NCI-H2196 (cell line): ENCODE data around the gene SYT15.

Experiments
- DNase-seq: peaks from one replicate; lab custom pipeline; 2025; ENCODE audit not compliant: unreplicated experiment; lab: John Stamatoyannopoulos, UW

SYT15 gene

DNA sequence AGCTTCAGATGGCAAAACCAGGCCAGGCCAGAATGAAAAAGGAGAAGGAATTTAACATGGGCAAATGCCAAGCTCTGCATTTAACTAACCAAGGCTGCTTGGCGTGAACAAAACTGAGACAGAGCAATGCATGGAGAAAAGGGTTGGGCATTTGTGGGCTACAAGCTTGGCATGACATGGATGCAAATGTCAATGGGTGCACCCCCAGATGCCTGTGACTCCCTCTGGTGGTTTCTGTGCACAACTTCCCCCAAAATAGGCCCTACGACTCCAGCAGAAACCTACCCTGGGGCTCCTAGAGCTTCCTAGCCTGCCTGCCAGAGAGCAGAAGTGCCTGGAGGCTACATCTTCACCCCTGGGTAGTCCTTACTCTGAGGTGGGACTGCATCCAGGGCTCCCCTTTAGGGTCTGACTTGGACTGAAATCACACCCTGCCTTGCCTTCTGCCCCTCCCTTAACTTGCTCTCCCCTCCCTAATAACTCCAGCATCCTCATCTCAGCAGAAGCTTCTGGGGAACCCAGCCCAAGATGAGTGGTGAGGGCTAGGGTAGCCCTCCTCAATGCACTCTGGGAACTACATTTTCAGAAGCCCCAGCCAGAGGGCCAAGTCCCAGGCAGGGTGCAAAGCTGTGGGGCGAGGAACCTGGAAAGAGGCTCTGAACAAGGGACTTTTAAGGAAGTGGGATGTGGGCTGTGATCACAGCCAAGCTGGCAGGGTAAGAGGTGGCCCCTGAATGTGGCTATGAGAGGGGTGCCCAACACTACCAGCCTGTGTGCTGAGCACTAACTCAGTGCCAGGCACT lies 33.7 kb upstream of the SYT15 start:
- no peak for DNase-seq

- DNase-seq = no peak
Observed at GRCh38 chr10:46545861-46546590, 32.9 kb upstream of the SYT15 start.

GRCh38 chr10:46546591-46547540 lies 32.1 kb upstream of the SYT15 start:
- peak; percentile 64 for DNase-seq

- DNase-seq = no peak
Observed at GRCh38 chr10:46547541-46548497, 31.1 kb upstream of the SYT15 start.

DNA sequence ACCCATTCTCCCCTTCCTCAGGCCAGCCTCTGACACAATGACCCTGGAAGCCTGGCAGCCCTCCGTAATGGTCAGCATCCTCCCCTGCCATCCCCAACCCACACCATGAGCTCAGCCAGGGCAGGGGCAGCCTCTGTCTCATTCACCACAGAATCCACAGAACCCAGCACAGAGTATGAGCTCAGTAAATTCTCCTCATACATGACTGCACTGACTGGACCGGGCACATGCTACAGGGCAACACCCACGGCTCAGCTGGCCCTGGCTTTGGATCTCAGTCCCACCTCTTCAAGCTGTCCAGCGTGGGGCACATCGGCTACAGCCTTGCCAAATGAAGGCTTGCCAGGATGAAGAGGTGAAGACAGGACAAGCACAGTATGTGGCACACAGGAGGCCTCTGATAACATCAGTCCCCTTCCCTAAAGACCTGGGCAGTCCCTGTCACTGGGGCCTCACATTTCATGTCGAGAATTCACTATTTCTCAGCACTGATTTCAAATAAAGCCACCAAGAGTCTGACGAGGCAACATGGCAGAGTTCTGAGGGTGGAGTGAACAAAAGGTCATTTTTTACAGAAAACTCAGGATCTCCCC lies 30.3 kb upstream of the SYT15 start:
- DNase-seq = no peak

- no peak for DNase-seq
Observed at GRCh38 chr10:46549171-46550075, 29.5 kb upstream of the SYT15 start.

DNA sequence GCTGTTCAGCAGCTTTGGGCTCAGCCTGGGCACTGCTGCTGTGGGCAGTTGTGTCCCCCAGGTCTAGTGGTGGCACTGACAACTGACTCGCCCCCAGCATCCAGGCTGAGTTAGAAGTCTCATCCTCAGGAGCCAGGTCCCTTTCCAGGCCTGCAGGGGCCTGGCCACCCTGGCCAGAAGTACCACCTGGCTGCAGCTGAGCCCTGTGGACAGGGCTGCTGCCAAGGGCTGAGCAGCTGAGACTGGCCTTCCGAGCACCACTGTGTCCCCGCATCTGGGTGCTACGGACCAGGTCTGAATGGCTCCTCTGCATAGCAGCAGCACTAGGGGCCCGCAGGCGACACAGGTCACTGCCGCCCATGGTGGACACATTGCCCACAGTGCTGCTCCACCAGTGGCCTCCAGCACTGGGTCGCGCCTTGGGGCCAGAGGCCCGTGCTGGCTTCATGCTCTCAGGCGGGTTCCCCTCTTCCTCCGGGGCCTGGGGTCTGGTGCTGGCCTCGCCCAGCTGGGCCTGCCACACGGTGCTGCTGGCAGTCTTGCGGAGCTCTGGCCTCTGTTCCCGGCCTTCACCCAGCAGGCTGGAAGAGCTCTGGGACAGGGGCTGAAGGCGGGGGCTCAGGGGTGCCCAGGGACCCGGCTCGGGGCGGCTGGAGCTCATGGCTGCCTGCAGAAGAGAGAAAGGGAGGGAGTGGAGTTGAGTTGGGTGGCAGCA lies 28.7 kb upstream of the SYT15 start:
- DNase-seq = no peak

GRCh38 chr10:46550795-46551700 lies 27.9 kb upstream of the SYT15 start:
- DNase-seq = no peak

GRCh38 chr10:46551701-46552525 lies 27.0 kb upstream of the SYT15 start:
- DNase-seq = no peak

DNA sequence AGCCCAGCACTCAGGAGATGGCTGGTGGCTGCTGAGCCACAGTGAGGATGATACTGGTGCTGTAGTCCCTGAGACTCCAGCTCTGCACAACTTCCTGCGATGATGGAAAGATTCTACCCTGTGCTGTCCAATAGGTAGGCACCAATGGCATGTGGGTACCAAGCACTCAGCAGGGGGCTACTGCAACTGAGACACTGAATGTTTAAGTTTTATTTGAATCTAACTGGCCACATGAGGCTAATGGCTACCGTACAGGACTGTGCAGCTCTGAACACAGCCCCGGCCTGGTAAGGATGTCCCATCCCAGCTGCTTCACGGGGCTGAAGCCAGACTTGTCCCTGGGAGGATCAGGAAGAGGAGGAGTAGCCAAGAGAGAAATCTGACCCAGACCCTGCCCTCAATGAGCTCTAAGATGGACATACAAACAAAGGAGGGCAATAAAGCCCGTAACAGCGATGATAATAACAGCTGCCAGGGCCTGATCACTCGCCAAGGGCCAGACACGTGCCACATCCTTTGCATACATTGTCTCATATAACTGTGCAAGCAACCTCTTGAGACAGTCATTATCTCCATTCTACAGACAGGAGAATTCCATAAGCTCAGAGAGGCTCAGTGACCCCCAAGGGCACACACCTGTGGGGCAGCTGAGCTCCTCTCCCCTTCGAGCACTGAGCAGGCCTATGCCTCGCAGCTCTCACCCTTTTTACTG lies 26.2 kb upstream of the SYT15 start:
- DNase-seq = peak; percentile 66

DNA sequence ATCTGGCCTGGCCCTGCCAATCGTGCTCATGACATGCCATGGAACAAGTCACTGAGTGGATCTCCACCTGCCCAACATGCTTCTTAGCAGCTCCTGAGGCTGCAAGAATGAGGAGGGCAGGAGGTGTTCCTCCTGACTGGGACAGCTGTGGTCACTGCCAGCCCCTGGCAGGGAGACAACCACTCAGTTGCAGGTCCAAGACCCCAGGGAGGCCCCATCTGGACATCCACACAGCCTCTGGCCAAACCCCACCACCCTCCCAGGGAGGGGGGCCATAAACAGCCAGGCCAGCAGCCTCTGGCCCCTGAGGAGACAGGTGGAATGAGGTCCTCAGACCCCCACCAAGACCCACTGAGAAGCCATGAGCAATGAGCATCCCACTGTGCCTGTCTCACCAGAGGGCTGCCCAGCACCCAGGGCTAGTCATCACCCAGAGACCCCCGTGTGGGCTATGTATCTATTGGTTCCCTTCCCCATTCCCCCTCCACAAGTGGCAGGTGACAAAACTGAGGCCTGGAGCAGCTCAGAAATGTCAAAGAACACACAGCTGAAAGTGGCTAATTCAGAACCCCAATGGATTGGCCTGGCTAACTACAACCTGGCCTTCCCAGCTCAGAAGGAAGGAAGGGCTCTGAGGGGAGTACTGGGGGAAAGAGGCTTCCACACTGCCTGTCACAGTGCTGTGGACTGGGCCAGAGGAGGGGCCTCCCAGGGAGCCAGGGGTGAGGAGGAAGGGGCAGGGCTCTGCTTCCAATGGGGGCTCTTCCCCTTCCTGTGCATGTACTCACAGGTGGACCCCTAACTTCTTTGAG lies 25.5 kb upstream of the SYT15 start:
- no peak for DNase-seq

- DNase-seq = no peak
Observed at GRCh38 chr10:46554166-46554781, 24.7 kb upstream of the SYT15 start.

- no peak for DNase-seq
Observed at GRCh38 chr10:46555366-46555712, 23.6 kb upstream of the SYT15 start.

DNA sequence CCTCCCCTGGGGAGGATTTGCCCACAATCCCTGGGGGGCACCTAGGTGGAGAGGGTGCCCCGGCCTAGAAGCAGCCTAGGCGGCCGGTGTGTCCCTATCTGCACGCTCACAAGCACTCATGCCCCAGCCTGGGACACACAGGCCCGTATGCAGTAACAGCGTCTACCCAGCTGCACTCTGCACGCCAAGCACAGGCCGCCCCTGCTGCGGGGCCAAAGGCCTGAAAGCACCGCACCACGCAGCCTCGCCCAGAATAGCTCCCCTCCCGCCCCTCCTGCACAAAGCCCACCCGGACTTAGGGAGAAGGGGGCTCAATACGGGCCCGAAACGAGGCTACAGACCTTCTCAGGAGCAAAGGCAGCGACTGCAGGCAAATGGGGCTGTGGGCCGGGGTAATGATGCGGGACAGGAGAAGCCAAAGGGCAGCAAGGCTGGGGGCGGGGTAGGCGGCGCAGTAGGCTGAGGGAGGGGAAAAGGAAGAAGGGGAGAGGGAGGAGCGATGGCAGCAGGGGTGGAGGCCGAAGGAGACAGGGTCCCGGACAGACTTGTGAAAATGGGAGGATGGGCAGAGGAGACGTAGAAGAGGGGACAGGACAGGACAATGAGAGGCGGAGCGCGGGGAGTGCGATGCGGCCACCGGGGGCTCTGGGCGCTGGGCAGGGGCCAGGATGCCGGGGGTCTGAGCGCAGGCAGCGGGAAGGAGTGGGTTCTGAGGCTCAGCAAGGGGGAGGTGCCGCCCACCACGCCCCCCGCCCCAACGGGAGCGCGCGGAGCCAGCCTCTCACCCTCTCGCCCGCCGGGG lies 23.0 kb upstream of the SYT15 start:
- DNase-seq = no peak
